GM19395 (cell line): Measurements from ENCODE around the gene CCDC88C.
A peak's percentile ranks its signal among the peaks of the same experiment; 100 is the strongest.

Experiments used
- ATAC-seq: cut with Tn5 transposase; IDR thresholded peaks from one replicate; pipeline ENCODE4 v1.9.1; 2021; ENCODE audit warnings: mild to moderate bottlenecking, moderate library complexity; ENCODE audit not compliant: unreplicated experiment

CCDC88C gene

GRCh38 chr14:91350813-91351511 lies 66.7 kb downstream of the CCDC88C start:
- ATAC-seq = peak; percentile 73

GRCh38 chr14:91350483-91350812 lies 67.2 kb downstream of the CCDC88C start:
- peak; percentile 7 for ATAC-seq

DNA sequence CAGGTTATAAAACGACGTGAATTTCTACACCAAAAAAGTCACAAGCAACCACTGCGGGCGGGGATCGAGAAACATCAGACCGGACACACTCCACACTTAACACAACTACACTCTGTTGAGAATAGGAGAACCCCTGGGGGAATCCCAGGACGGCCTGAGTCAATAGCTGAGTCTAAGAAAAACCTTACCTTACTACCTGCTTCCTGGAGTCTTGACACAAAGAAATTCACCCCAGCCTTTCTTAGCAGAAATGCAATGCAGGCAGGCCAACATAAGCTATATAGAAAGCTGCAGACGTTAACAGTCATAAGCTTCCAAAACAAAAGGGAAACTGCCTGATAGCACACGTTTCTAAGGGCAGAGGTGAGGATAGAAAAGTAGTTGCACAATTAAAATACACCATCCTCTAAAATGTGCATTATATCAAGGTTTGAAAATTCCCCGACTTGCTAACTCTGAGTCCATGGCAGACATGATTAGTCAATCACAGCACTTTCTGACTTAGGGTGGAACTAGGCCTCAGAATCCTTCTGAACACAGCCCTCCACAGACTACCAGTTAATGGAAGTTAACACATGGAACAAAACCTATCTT lies 68.0 kb downstream of the CCDC88C start:
- peak; percentile 62 for ATAC-seq

GRCh38 chr14:91348845-91349465 lies 68.7 kb downstream of the CCDC88C start:
- ATAC-seq = no peak

- no peak for ATAC-seq
These were observed 70.8 kb downstream of the CCDC88C start for GRCh38 chr14:91346838-91347173.

DNA sequence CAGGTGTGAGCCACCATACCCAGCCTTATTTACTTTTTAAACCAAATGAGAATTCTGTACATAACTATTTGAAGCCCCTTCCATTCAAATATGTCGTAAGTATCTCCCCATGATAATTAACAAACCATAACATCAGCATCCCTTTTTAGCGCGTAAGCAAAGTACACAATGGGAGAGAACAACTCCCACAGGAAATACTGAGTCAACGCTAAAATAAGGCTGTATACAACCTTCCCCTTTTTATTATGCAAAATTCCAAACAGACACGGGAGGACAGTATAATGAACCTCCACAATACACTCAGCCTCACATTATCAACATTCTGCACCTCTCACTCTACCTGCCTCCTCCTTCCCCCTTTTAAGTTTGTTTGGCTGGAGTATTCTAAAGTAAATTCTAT lies 73.5 kb downstream of the CCDC88C start:
- ATAC-seq = no peak

- ATAC-seq = no peak
These were observed 74.6 kb downstream of the CCDC88C start for GRCh38 chr14:91343051-91343450.

GRCh38 chr14:91342206-91342760 lies 75.3 kb downstream of the CCDC88C start:
- no peak for ATAC-seq

DNA sequence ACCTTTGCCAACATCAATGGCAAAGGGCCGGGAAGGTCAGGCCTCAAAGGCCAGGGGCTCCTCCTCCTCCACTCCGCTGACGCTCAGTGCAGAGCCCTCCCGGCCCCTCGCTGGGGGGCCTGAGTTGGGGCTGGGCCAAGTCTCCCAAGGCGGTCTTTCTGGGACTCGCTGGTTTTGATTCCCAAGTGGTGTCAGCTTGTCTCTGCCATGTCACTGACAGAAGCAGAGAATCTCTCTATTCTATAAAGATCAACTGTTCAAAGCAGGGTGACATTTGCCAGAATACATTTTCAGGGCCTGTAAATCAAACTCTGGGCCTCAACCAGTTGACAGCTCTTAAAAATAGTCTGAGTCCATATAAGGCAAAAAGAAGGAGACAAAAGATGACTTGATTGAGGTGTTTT lies 75.9 kb downstream of the CCDC88C start:
- ATAC-seq = no peak

DNA sequence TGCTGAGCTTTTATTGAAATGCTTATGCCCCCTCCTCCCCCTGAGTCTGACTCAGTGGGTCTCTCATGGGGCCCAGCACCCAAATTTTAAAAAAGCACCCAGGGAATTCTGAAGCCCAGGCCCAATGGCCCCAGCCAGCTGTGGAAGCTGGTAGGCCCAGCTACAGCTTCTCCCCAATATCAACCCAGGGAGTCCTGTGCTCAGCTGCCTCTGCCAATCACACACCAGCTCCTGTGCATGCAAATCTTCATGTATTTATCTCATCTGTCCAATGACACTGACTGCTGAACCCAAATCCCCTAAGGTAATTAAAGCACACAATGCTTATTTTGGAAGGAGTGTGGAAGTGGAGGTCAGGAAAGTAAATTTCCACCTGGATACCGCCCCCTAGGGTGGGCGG lies 76.3 kb downstream of the CCDC88C start:
- ATAC-seq = no peak

- ATAC-seq = no peak
These were observed 77.8 kb downstream of the CCDC88C start for GRCh38 chr14:91339671-91340369.

GRCh38 chr14:91339076-91339475 lies 78.5 kb downstream of the CCDC88C start:
- no peak for ATAC-seq

- no peak for ATAC-seq
These were observed 79.2 kb downstream of the CCDC88C start for GRCh38 chr14:91338379-91338778.

GRCh38 chr14:91337699-91338335 lies 79.8 kb downstream of the CCDC88C start:
- no peak for ATAC-seq

DNA sequence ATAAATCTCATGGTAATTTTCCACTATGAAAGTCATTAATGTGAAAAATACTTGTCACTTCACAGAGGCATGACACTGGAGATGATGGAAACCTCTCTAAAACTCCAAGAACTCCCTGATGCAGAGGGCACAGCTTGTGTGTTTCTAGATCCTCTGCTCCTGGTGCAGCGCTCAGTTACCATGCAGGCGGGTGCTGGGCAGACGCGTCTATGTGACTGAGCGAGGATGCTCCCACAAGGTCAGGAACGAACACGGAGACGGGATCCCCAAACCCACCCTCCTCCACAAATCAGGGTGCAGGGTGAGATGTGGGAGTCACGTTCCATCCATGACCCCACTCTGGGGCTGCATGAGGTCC lies 81.5 kb downstream of the CCDC88C start:
- no peak for ATAC-seq

DNA sequence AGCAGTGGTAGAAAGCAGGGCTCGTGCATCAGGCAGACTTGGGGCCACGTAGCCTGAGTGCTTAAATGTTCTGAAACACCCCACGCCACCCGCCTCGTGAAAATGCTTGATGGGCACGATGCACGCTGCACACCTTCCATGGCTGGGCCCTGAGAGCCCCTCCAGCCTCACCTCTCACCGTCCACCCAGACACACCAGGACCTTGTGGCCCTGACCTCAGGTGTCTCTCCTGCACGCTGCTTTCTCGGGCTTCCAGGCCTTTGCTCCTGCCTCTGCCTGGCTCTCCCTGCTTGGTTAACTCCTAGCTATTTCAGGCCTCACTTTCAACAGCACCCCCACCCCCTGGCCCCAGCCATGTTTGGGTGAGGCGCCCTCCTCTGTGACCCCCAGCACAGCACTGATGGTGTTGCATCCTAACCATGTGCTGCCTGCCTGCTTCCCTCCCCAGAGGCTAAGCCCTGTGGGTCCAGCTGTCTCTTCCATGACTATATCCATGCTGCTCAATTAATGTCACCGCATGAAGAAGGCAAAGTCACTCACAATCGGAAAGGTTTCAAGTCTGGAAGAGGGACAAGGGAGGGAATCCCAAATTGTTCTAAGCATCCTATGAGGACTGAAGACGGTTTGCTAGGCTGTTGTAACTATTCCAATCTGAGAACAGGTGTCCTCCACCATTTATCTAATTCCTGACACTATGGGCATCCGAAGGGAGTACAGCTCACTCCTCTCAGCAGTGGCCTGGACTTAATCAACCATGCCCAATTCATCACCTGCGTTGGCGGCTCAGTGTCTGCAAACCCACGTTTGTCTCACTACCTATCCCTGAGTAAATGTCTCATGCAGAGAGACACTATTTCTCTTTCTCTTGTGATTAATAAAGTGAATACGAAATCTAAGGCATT lies 82.2 kb downstream of the CCDC88C start:
- no peak for ATAC-seq

GRCh38 chr14:91333650-91334039 lies 84.0 kb downstream of the CCDC88C start:
- peak; percentile 80 for ATAC-seq

GRCh38 chr14:91332986-91333649 lies 84.5 kb downstream of the CCDC88C start:
- no peak for ATAC-seq

DNA sequence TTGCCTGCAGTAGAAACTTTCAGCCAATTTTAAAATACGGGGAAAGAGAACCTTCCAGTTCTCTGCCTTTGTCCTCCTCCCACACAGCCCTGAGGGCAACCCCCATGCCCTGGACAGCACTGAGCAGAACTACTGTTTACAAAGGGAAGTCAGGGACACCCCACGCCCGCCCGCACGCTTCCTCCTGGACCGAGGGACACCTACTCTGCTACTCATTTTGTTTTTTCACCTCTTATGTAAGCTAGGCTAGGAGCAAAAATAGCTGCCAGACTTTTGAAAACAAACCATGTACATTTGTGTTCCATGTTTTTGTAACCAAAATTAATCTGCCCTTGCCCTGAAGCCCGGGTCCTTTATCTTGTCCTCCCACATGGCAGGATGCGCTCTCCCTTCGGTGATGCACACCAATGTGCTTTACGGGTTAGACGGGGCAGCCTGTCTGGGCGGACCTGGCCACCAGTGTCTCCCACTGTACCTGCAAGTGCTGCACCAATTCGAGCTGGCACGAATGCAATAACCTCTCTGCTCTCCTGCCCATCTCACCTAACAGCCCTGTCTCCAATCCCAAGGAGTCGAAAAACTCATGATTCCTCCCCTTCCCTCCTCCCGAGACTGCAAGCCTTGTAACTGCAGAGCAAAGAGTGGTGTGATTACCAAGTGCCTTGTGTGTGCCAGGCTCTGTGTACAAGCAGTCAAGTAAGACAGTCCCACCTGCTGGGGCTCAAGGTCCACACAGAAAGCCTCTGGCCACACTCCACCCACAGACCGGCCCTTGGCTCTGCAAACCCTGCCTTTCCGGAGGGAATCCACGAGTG lies 85.2 kb downstream of the CCDC88C start:
- ATAC-seq = no peak
